GM12878 (cell line): ENCODE measurements around the gene NFATC3. TPM values are rescaled to one million over a fixed set of nuclear protein-coding genes. Genes with fewer than 3 reads are reported as not detected.

ENCODE experiments used
- ATAC-seq: fragments of 200-7000 bp; cut with Tn5 transposase; 3 replicates; pipeline ENCODE4 v1.9.1; 2020; ENCODE audit warnings: mild to moderate bottlenecking, moderate library complexity
- BruUV-seq: library from RNA; stranded (reverse); fragments of 400-500 nt; replicated peaks from 2 replicates; lab custom pipeline; 2021; lab: Mats Ljungman, UMichigan
- CTCF ChIA-PET: fragments of 300-600 bp; sonication (Branson Sonifier 250); formaldehyde crosslinking; extraction: SDS; loops from one replicate; lab custom pipeline; 2021; ENCODE audit warnings: inconsistent platforms; lab: Yijun Ruan, JAX
- POLR2A ChIA-PET: fragments of 350-600 bp; formaldehyde crosslinking; extraction: SDS; loops from one replicate; lab custom pipeline; 2021; ENCODE audit warnings: inconsistent platforms; lab: Charles Lee
- RAD21 ChIA-PET: fragments of 300-600 bp; sonication (Branson Sonifier 250); formaldehyde crosslinking; loops from one replicate; lab custom pipeline; 2023; ENCODE audit warnings: antibody characterized with exemption; ENCODE audit not compliant: unreplicated experiment; lab: Charles Lee
- SMC1A ChIA-PET: fragments of 300-600 bp; sonication (Branson Sonifier 250); formaldehyde crosslinking; loops from one replicate; lab custom pipeline; 2023; ENCODE audit not compliant: unreplicated experiment, uncharacterized antibody; lab: Charles Lee
- DNase-seq: peaks from one replicate; pipeline ENCODE4 v3.0.0-alpha.2; 2011; ENCODE audit warnings: low read depth, low spot score
- FAIRE-seq: peaks from 3 replicates; lab custom pipeline; 2011; peaks lifted over from hg19 to GRCh38; lab: Jason Lieb, UNC
- H2AFZ ChIP-seq: 2 replicates; pipeline ENCODE4 v1.6.0; 2011; ENCODE audit warnings: low read depth, low read length, control low read depth; ENCODE audit not compliant: control insufficient read depth
- H3K27ac ChIP-seq: 2 replicates; pipeline ENCODE4 v1.5.1; 2011; ENCODE audit warnings: control low read depth; ENCODE audit not compliant: control insufficient read depth, insufficient read depth
- H3K27me3 ChIP-seq, 2 experiments: replicated peaks in 1 of 2; 2 replicates each; pipeline versions ENCODE4 v1.6.0 to v1.6.1; 2011; ENCODE audit warnings: low read length in 1 of 2; ENCODE audit not compliant: control insufficient read depth in 2 of 2, insufficient read depth in 2 of 2
- H3K36me3 ChIP-seq, 2 experiments: 2 replicates each; pipeline ENCODE4 v1.5.1; 2011; ENCODE audit warnings: low read length in 1 of 2; ENCODE audit not compliant: control insufficient read depth in 2 of 2, insufficient read depth in 2 of 2
- H3K4me1 ChIP-seq: 2 replicates; pipeline ENCODE4 v1.6.1; 2011; ENCODE audit warnings: mild to moderate bottlenecking, low read length, moderate library complexity, mixed read lengths; ENCODE audit not compliant: control insufficient read depth, insufficient read depth
- H3K4me2 ChIP-seq: 2 replicates; pipeline ENCODE4 v1.6.0; 2011; ENCODE audit warnings: control low read depth; ENCODE audit not compliant: control insufficient read depth, insufficient read depth
- H3K4me3 ChIP-seq: fragments of 200-600 bp; sonication (generic); 2 replicates; pipeline ENCODE4 v1.5.1; 2016
- H3K79me2 ChIP-seq: 2 replicates; pipeline ENCODE4 v1.6.0; 2011; ENCODE audit warnings: low read length; ENCODE audit not compliant: control insufficient read depth, insufficient read depth
- H3K9ac ChIP-seq: 2 replicates; pipeline ENCODE4 v1.8.0; 2011; ENCODE audit warnings: low read length, control low read depth, mixed read lengths; ENCODE audit not compliant: control insufficient read depth, insufficient read depth
- H3K9me3 ChIP-seq: replicated peaks from 3 replicates; pipeline ENCODE4 v1.5.1; 2011; ENCODE audit warnings: mild to moderate bottlenecking, low read length; ENCODE audit not compliant: control insufficient read depth, insufficient read depth
- H4K20me1 ChIP-seq: 2 replicates; pipeline ENCODE4 v1.6.0; 2011; ENCODE audit not compliant: control insufficient read depth, insufficient read depth
- CBFB ChIP-seq: IDR thresholded peaks from 2 replicates; pipeline ENCODE4 v1.6.1; 2016; ENCODE audit warnings: antibody characterized with exemption, low read depth
- CREB1 ChIP-seq: IDR thresholded peaks from 2 replicates; pipeline ENCODE4 v1.6.1; 2012; ENCODE audit warnings: low read depth, mild to moderate bottlenecking, inconsistent platforms
- CTCF ChIP-seq, 3 experiments: IDR thresholded peaks in 2 of 3; conservative IDR thresholded peaks in 1 of 3; 2 replicates each; pipeline ENCODE4 v1.5.1; 2011; ENCODE audit warnings: low read depth in 3 of 3, low read length in 3 of 3, mild to moderate bottlenecking in 3 of 3, control low read depth in 2 of 3, moderate library complexity in 2 of 3, inconsistent platforms in 1 of 3, mixed read lengths in 1 of 3; ENCODE audit not compliant: control insufficient read depth in 2 of 3, insufficient read depth in 1 of 3; ENCODE audit errors: extremely low read depth in 1 of 3
- ESRRA ChIP-seq: IDR thresholded peaks from 2 replicates; pipeline ENCODE4 v1.6.1; 2012; ENCODE audit warnings: mild to moderate bottlenecking, low read length, improper control_type of control experiment
- HDAC6 ChIP-seq: fragments of 200-600 bp; sonication (generic); IDR thresholded peaks from one replicate; pipeline ENCODE4 v1.8.0; 2017; ENCODE audit warnings: antibody characterized with exemption; ENCODE audit not compliant: unreplicated experiment
- LARP7 ChIP-seq: fragments of 450-650 bp; IDR thresholded peaks from 2 replicates; pipeline ENCODE4 v1.6.1; 2017; ENCODE audit warnings: mild to moderate bottlenecking
- MYC ChIP-seq: IDR thresholded peaks from 2 replicates; pipeline ENCODE4 v1.6.1; 2011; ENCODE audit warnings: mild to moderate bottlenecking, low read length, moderate library complexity, inconsistent platforms; ENCODE audit not compliant: insufficient read depth, insufficient replicate concordance, insufficient read length, severe bottlenecking
- NR2F1 ChIP-seq: fragments of 450-650 bp; conservative IDR thresholded peaks from 2 replicates; pipeline ENCODE4 v1.6.1; 2017; ENCODE audit warnings: mild to moderate bottlenecking
- SUPT20H ChIP-seq: IDR thresholded peaks from 2 replicates; pipeline ENCODE4 v1.6.1; 2011; ENCODE audit warnings: low read depth, mild to moderate bottlenecking, low read length, moderate library complexity, borderline replicate concordance; ENCODE audit not compliant: control insufficient read depth
- TARDBP ChIP-seq: IDR thresholded peaks from 2 replicates; pipeline ENCODE4 v1.6.1; 2016; ENCODE audit warnings: borderline replicate concordance
- YY1 ChIP-seq: IDR thresholded peaks from 2 replicates; pipeline ENCODE4 v1.6.1; 2011; ENCODE audit warnings: low read depth, mild to moderate bottlenecking, low read length
- WGBS: methylation state at CpG from one replicate; pipeline ENCODE4 v1.1.6; 2016; ENCODE audit warnings: low lambda C conversion rate; ENCODE audit not compliant: insufficient replicate concordance, insufficient coverage; ENCODE audit errors: missing lambda C conversion rate; 5-methylcytosine and 5-hydroxymethylcytosine counted together
- in situ Hi-C: fragments of 300-500 bp; cut with MboI; formaldehyde crosslinking; loops from 9 replicates; pipeline ENCODE4 v1.14.3; 2018; ENCODE audit warnings: mixed read lengths
- intact Hi-C: fragments of 100-400 bp; cut with micrococcal nuclease; formaldehyde crosslinking; loops from one replicate; pipeline ENCODE4 v1.14.2; 2022; ENCODE audit not compliant: unreplicated experiment
- polyA plus RNA-seq, 11 experiments: library from polyadenylated mRNA; depleted of rRNA in 4 of 11; unstranded in 6 of 11; stranded (reverse) in 5 of 11; fragments of >200 nt; fragmentation: Nextera tagmentation in 4 of 11; fragmentation: Illumina TruSeq in 1 of 11; extraction: Ambion mirVana in 4 of 11; extraction: Trizol in 1 of 11; gene quantifications; 1 replicate in 1 of 11; 2 replicates in 10 of 11; pipeline versions ENCODE4 v1.2.1 to v1.2.3, GENCODE V29; 2011 to 2016; ENCODE audit warnings: inconsistent platforms in 2 of 11, missing spikeins in 2 of 11, low read depth in 1 of 11
- total RNA-seq, 4 experiments: library from RNA; depleted of rRNA in 3 of 4; stranded (reverse); fragments of >200 nt in 3 of 4; fragmentation: Illumina TruSeq in 1 of 4; extraction: Trizol in 1 of 4; gene quantifications; 2 replicates each; pipeline versions ENCODE4 v1.2.1 to v1.2.3, GENCODE V29; 2013 to 2021
- TF ChIP-seq, protein P1 (sequence below): fragments of 450-650 bp; IDR thresholded peaks from 2 replicates; pipeline ENCODE4 v1.6.1; 2014; ENCODE audit warnings: mild to moderate bottlenecking

The NFATC3 gene
- total and polyA plus RNA-seq, 10 of the 15 experiments (the other 5 are each of a cell fraction or from before 2014, with no cell fraction given), result 4.2 to 37.6 (median 24.9) TPM

GRCh38 chr16:68046106-68046505, 39.1 kb upstream of the NFATC3 start:
- Histone ChIP-seq H3K27me3 (no peaks in the 10 kb centered on the region), H3K9me3 (no peaks in the 10 kb centered on the region)
- DNase-seq, result no peak
- TF ChIP-seq HDAC6 (no peak), CREB1 (no peak), NR2F1 (no peak)
- TF ChIP-seq, protein P1, sequence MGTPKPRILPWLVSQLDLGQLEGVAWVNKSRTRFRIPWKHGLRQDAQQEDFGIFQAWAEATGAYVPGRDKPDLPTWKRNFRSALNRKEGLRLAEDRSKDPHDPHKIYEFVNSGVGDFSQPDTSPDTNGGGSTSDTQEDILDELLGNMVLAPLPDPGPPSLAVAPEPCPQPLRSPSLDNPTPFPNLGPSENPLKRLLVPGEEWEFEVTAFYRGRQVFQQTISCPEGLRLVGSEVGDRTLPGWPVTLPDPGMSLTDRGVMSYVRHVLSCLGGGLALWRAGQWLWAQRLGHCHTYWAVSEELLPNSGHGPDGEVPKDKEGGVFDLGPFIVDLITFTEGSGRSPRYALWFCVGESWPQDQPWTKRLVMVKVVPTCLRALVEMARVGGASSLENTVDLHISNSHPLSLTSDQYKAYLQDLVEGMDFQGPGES, result no peak
- TF ChIP-seq, all 136 proteins: peak for 0
- no peaks in the 10 kb centered on the region for H4K20me1 ChIP-seq
- ATAC-seq, result no peak
- peaks cover 3 to 8% of the 10 kb centered on the region in 2 experiments; a peak in 3 of 4 replicates for H3K36me3 ChIP-seq
- FAIRE-seq, result no peak
- H3K27ac ChIP-seq, result no peak overlapping the region
- H3K4me2 ChIP-seq, result no peak overlapping the region
- H3K4me1 ChIP-seq, result no peaks in the 10 kb centered on the region
- ChIA-PET SMC1A (interaction anchor here (0.6 to 1.5 kb wide), 3 partner anchors 16 to 121 kb away, joined by 3 to 4 read pairs (median 3); no protein-coding TSS in a partner anchor), RAD21 (interaction anchor here (1.2 kb wide), 1 partner anchor 28 kb away, joined by 3 read pairs; no protein-coding TSS in a partner anchor), CTCF (interaction anchor here (0.6 to 0.7 kb wide), 3 partner anchors 32 to 218 kb away, joined by 3 read pairs; no protein-coding TSS in a partner anchor), POLR2A (no interaction called here)
- BruUV-seq, result no TSS peak
- H3K79me2 ChIP-seq, result no peaks in the 10 kb centered on the region; the same call in 1 of the 2 replicates
- in situ Hi-C loops, result no loop called here
- H3K9ac ChIP-seq, result no peak overlapping the region
- 97% methylated on average over 7 of the region's 7 CpGs for WGBS
- intact Hi-C loops, result no loop called here
- no peak overlapping the region for H3K4me3 ChIP-seq
- H2AFZ ChIP-seq, result no peak overlapping the region

DNA sequence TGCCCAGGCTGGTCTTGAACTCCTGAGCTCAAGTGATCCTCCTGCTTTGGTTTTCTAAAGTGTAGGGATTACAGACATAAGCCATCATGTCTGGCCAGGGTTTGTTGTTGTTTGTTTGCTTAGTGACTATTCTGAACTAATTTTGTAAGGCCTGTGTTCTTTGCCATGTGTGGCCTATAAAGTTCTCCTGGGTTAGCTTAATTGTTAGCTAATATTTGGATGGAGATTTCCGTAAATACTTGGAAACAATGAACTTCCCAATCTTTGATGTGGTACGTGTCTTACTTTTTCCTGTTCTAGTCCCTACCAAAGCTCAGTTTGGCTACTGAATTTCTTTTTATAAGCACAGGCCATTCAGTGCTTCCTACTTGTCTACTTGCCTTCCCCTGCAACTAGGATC, 37.2 kb upstream of the NFATC3 start:
- DNase-seq (no peak), FAIRE-seq (no peak), ATAC-seq (no peak)
- ChIA-PET SMC1A (interaction anchor here (0.7 kb wide), 1 partner anchor 61 kb away, joined by 3 read pairs; no protein-coding TSS in a partner anchor), CTCF (interaction anchor here (0.7 kb wide), 2 partner anchors 17 to 286 kb away, joined by 3 read pairs; no protein-coding TSS in a partner anchor), RAD21 (no interaction called here), POLR2A (interaction anchor here (0.6 kb wide), 1 partner anchor 92 kb away, joined by 4 read pairs; no protein-coding TSS in a partner anchor)
- no peak overlapping the region for H3K27ac ChIP-seq
- no peak overlapping the region for H3K4me3 ChIP-seq
- no peak overlapping the region for H2AFZ ChIP-seq
- H3K36me3 ChIP-seq, result peaks cover 7 to 9% of the 10 kb centered on the region in 2 experiments; a peak in 3 of 4 replicates
- no peaks in the 10 kb centered on the region for H3K79me2 ChIP-seq
- no peaks in the 10 kb centered on the region for H4K20me1 ChIP-seq
- no peaks in the 10 kb centered on the region for H3K27me3 ChIP-seq
- WGBS, result 98% methylated on average over 2 of the region's 2 CpGs
- intact Hi-C loops, result no loop called here
- no peaks in the 10 kb centered on the region for H3K9me3 ChIP-seq
- no peaks in the 10 kb centered on the region for H3K4me1 ChIP-seq
- no peak overlapping the region for H3K9ac ChIP-seq
- no TSS peak for BruUV-seq
- no peak overlapping the region for H3K4me2 ChIP-seq
- in situ Hi-C loops, result no loop called here
- TF ChIP-seq CBFB, result no peak
- no peak for TF ChIP-seq YY1
- TF ChIP-seq LARP7, result no peak
- no peak for TF ChIP-seq CTCF (IDR thresholded peaks at IDR 0.05 in 2 of 3, conservative IDR thresholded peaks at IDR 0.05 in 1 of 3; ENCODE audit: control insufficient read depth in 2 of 3, extremely low read depth in 1 of 3, insufficient read depth in 1 of 3, low read depth in 3 of 3, low read length in 3 of 3)
- TF ChIP-seq SUPT20H, result no peak
- no peak for TF ChIP-seq TARDBP
- no peak for TF ChIP-seq ESRRA
- no peak for TF ChIP-seq MYC
